OCI-LY3 (cell line): ENCODE measurements around the gene USH2A.

Experiments used
- H2AFZ ChIP-seq: fragments of 200-600, 300-600 bp; shearing (Covaris generic); 2 replicates; pipeline ENCODE4 v1.6.0; 2014; ENCODE audit warnings: antibody characterized with exemption, low read depth, low read length
- H3K27ac ChIP-seq: fragments of 200-600, 300-600 bp; sonication (generic); 2 replicates; pipeline ENCODE4 v1.5.1; 2014; ENCODE audit warnings: mild to moderate bottlenecking, low read length, moderate library complexity, mixed read lengths
- H3K27me3 ChIP-seq: fragments of 200-600, 300-600 bp; sonication (generic); 2 replicates; pipeline ENCODE4 v1.6.1; 2014; ENCODE audit warnings: low read depth, low read length, mixed read lengths
- H3K36me3 ChIP-seq: fragments of 200-600, 300-600 bp; sonication (generic); replicated peaks from 2 replicates; pipeline ENCODE3; 2014; ENCODE audit warnings: low read depth, low read length, mixed read lengths
- H3K4me1 ChIP-seq: fragments of 300-600, 200-600 bp; sonication (generic); 2 replicates; pipeline ENCODE4 v1.6.1; 2014; ENCODE audit warnings: low read length, mixed read lengths
- H3K4me2 ChIP-seq: fragments of 200-600, 300-600 bp; sonication (generic); 2 replicates; pipeline ENCODE4 v1.6.1; 2014; ENCODE audit warnings: low read length, mixed read lengths
- H3K4me3 ChIP-seq: fragments of 300-600, 200-600 bp; sonication (generic); 2 replicates; pipeline ENCODE4 v1.5.1; 2014; ENCODE audit warnings: antibody characterized with exemption, mild to moderate bottlenecking, low read length, moderate library complexity
- H3K79me2 ChIP-seq: fragments of 300-600, 200-600 bp; shearing (Covaris generic); 2 replicates; pipeline ENCODE4 v1.6.1; 2014; ENCODE audit warnings: mild to moderate bottlenecking, low read length, mixed read lengths
- H3K9ac ChIP-seq: fragments of 300-600, 200-600 bp; shearing (Covaris generic); 2 replicates; pipeline ENCODE4 v1.6.0; 2014; ENCODE audit warnings: mild to moderate bottlenecking, low read length, moderate library complexity
- H3K9me3 ChIP-seq: fragments of 200-600, 300-600 bp; shearing (Covaris generic); 2 replicates; pipeline ENCODE4 v1.6.1; 2014; ENCODE audit warnings: low read length, mixed read lengths; ENCODE audit not compliant: insufficient read depth
- H4K20me1 ChIP-seq: fragments of 200-600, 300-600 bp; sonication (generic); 2 replicates; pipeline ENCODE4 v1.6.1; 2016; ENCODE audit warnings: low read length, mixed read lengths; ENCODE audit not compliant: insufficient read depth
- CTCF ChIP-seq: fragments of 200-600, 300-600 bp; sonication (generic); IDR thresholded peaks from 2 replicates; pipeline ENCODE4 v1.5.1; 2014; ENCODE audit warnings: antibody characterized with exemption, low read length, low read depth
- EZH2phosphoT487 ChIP-seq: fragments of 200-600 bp; shearing (Covaris generic); IDR thresholded peaks from 2 replicates; pipeline ENCODE4 v1.6.1; 2018; ENCODE audit warnings: antibody characterized with exemption, mixed run types, low read depth

The USH2A gene

GRCh38 chr1:215932558-215932957, 490.7 kb downstream of the USH2A start:
- H3K4me1 ChIP-seq = no peaks in the 10 kb centered on the region
- H3K4me3 ChIP-seq = no peak overlapping the region
- H4K20me1 ChIP-seq = no peaks in the 10 kb centered on the region
- TF ChIP-seq EZH2phosphoT487 = no peak
- no peak for TF ChIP-seq CTCF
- H3K79me2 ChIP-seq = no peaks in the 10 kb centered on the region
- no peak overlapping the region for H2AFZ ChIP-seq
- no peaks in the 10 kb centered on the region for H3K36me3 ChIP-seq
- no peaks in the 10 kb centered on the region for H3K9me3 ChIP-seq
- H3K27ac ChIP-seq = no peak overlapping the region
- H3K27me3 ChIP-seq = no peaks in the 10 kb centered on the region
- no peak overlapping the region for H3K4me2 ChIP-seq
- H3K9ac ChIP-seq = no peak overlapping the region

- no peaks in the 10 kb centered on the region for H4K20me1 ChIP-seq
- no peak overlapping the region for H3K9ac ChIP-seq
- H3K4me3 ChIP-seq = no peak overlapping the region
- H3K4me1 ChIP-seq = no peaks in the 10 kb centered on the region
- H2AFZ ChIP-seq = no peak overlapping the region
- no peaks in the 10 kb centered on the region for H3K27me3 ChIP-seq
- no peaks in the 10 kb centered on the region for H3K36me3 ChIP-seq
- no peak overlapping the region for H3K4me2 ChIP-seq
- H3K79me2 ChIP-seq = no peaks in the 10 kb centered on the region
- no peaks in the 10 kb centered on the region for H3K9me3 ChIP-seq
- H3K27ac ChIP-seq = no peak overlapping the region
- no peak for TF ChIP-seq CTCF
- no peak for TF ChIP-seq EZH2phosphoT487
These were observed 496.6 kb downstream of the USH2A start for GRCh38 chr1:215926670-215927069.

GRCh38 chr1:215923129-215923824, 500.0 kb downstream of the USH2A start:
- Histone ChIP-seq H3K4me2 (no peak overlapping the region), H3K36me3 (no peaks in the 10 kb centered on the region)

More at GRCh38 chr1:215923129-215923824, 500.0 kb downstream of the USH2A start:
- Histone ChIP-seq H3K27me3 (no peaks in the 10 kb centered on the region), H4K20me1 (no peaks in the 10 kb centered on the region), H3K9ac (no peak overlapping the region), H2AFZ (no peak overlapping the region), H3K27ac (no peak overlapping the region), H3K79me2 (no peaks in the 10 kb centered on the region), H3K4me1 (no peaks in the 10 kb centered on the region), H3K9me3 (no peaks in the 10 kb centered on the region), H3K4me3 (no peak overlapping the region)
- TF ChIP-seq EZH2phosphoT487 (no peak), CTCF (no peak)
